ENCODE results near the gene EXOC7. TPM values are rescaled to one million over a fixed set of nuclear protein-coding genes. Genes with fewer than 3 reads are reported as not detected.

Gene EXOC7
- total RNA-seq, 1 experiment from 2014 or later, result 51.4 TPM

GRCh38 chr17:76040376-76040775 lies 63.2 kb downstream of the EXOC7 start:
- no peak for DNase-seq (ENCODE audit: low spot score)

DNA sequence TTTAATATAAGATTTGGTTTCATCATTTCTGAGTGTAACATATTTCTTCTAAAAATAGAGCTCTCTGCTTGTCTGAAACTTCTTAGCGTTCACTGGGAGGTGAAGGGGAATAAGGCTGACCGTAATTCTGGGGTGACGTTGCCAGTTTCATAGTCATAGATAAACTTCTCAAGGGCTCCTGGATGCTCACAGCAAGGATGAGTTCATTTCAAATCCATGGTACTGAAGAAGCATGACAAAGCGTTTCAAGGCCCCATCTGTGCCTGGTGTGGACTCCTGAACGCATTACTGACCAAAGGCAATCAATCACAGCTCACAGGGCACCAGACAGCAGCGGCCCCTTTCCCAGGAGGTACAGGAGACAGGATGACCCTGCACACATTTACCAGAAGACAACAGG lies 64.5 kb downstream of the EXOC7 start:
- DNase-seq (ENCODE audit: low spot score), result no peak

DNA sequence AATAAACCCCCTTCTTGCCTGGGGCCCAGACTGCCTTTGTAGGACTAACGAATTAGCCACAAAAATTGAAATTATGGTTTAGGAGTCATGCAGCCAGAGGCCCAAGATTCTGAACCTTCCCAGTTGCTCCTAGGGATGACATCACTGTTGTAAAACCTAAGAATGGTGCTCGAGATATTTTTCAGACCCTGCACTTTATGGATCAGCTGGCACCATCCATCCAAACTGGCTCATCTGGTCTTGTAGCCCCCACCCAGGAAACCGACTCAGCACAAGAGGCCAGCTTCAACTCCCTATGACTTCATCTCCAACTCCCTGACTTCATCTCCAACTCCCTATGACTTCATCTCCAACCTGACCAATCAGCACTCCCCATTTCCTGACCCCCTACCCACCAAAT lies 65.5 kb downstream of the EXOC7 start:
- no peak for DNase-seq (ENCODE audit: low spot score)

GRCh38 chr17:76036497-76037261 lies 66.9 kb downstream of the EXOC7 start:
- DNase-seq (ENCODE audit: low spot score), result no peak

GRCh38 chr17:76034428-76035350 lies 68.9 kb downstream of the EXOC7 start:
- no peak for DNase-seq (ENCODE audit: low spot score)

DNA sequence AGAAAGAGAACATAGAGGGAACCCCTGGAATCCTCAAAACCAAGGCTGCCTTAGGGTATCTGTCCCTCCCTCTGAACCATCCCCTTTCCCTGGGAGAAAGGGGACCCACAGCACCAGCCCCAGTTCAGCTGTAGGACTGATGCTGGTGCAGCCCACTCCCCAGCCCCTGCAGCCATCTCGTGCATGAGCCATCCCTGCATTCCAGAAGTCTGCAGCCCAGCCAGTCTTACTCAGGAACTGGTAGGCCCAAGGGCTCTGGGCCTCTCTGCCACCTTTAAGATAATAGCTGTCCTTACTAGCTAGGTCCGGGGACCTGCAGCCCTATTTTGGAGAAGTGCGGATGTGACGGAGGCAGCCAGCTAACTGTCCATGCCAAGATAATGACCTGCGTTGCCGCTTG lies 70.4 kb downstream of the EXOC7 start:
- no peak for DNase-seq (ENCODE audit: low spot score)

DNA sequence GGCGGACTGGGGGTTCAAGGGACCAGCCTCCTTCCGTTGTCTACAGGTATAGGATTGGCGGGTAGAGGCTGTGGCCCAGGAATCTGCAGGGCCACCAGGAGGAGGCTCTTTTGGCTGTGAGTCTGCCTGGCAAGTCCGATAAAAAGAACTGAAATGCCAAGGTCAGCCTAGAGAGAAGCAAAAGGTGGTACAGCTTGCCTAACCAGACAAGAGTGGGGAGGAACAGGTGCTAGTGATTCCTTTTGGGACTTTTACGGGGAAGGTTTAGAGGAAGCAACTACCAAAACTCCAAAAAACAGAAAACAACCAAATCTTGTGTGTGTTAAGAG lies 70.8 kb downstream of the EXOC7 start:
- no peak for DNase-seq (ENCODE audit: low spot score)

DNA sequence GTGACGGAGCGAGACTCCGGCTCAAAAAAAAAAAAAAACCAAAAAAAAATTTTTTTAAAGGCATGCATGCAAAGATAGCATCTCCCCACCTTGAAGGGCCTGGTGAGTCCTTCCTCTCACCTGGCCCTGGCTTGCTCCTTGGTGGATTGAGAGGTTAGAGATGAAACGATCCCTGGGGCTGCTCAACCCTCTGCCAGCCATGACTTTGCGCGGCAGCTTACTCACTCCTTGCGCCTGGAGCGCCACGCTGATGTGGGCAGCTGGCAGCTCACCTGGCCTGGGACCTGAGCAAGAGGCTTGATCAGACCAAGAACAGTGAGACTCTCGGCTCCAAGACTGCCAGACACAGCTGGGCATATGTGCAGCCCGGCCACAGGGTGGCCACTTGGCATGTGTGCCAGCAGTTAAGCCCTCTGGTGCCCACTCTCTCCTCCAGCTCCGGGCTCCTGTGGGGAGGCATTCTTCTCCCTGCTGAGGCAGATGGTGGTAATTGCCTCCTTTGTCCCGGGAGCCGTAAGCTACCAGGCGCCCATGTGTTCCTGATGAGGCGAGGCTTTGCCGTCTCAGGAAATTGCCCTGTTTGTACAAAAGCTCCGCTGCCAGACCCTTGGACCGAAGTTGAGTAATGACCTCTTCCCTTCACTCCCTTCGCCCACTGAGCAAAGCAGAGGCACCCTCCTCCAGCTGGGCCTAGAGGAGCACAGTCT lies 71.4 kb downstream of the EXOC7 start:
- no peak for DNase-seq (ENCODE audit: low spot score)

Other genes with a start within 250 kb of the EXOC7 start
- gene WBP2, start 248.5 kb downstream of the EXOC7 start, total RNA-seq (2014; rRNA removed; shearing (Covaris generic)), result 14.8 and 26.3 TPM in 2 replicates
- gene TRIM47, start 225.2 kb downstream of the EXOC7 start, total RNA-seq (2014; rRNA removed; shearing (Covaris generic)), result 12.9 and 13.5 TPM in 2 replicates
- gene TRIM65, start 206.8 kb downstream of the EXOC7 start, total RNA-seq (2014; rRNA removed; shearing (Covaris generic)), result 8.4 and 10.5 TPM in 2 replicates
- 39.1 and 54.0 TPM in 2 replicates for gene MRPL38, start 198.9 kb downstream of the EXOC7 start, total RNA-seq (2014; rRNA removed; shearing (Covaris generic))
- gene FBF1, start 162.7 kb downstream of the EXOC7 start, total RNA-seq (2014; rRNA removed; shearing (Covaris generic)), result 11.2 and 11.8 TPM in 2 replicates
- gene ACOX1, start 124.6 kb downstream of the EXOC7 start, total RNA-seq (2014; rRNA removed; shearing (Covaris generic)), result 30.0 and 31.5 TPM in 2 replicates
- 18.1 and 28.2 TPM in 2 replicates for gene TEN1, start 124.5 kb downstream of the EXOC7 start, total RNA-seq (2014; rRNA removed; shearing (Covaris generic))
- 0.49 and 1.9 TPM in 2 replicates for gene CDK3, start 102.9 kb downstream of the EXOC7 start, total RNA-seq (2014; rRNA removed; shearing (Covaris generic))
- gene EVPL, start 76.5 kb downstream of the EXOC7 start, total RNA-seq (2014; rRNA removed; shearing (Covaris generic)), result not detected in 2 replicates
- gene SRP68, start 31.3 kb downstream of the EXOC7 start, total RNA-seq (2014; rRNA removed; shearing (Covaris generic)), result 37.3 and 39.7 TPM in 2 replicates
- gene GALR2, start 29.0 kb downstream of the EXOC7 start, total RNA-seq (2014; rRNA removed; shearing (Covaris generic)), result 0.14 TPM in 1 of 2 replicates, not detected in the other
- not detected in 2 replicates for gene ZACN, start 24.6 kb downstream of the EXOC7 start, total RNA-seq (2014; rRNA removed; shearing (Covaris generic))
- not detected in 2 replicates for gene FOXJ1, start 37.5 kb upstream of the EXOC7 start, total RNA-seq (2014; rRNA removed; shearing (Covaris generic))
- 6.8 and 7.8 TPM in 2 replicates for gene RNF157, start 136.7 kb upstream of the EXOC7 start, total RNA-seq (2014; rRNA removed; shearing (Covaris generic))
- gene UBALD2, start 161.6 kb upstream of the EXOC7 start, total RNA-seq (2014; rRNA removed; shearing (Covaris generic)), result 3.9 and 7.7 TPM in 2 replicates
- 2.3 and 2.4 TPM in 2 replicates for gene QRICH2, start 204.5 kb upstream of the EXOC7 start, total RNA-seq (2014; rRNA removed; shearing (Covaris generic))

All from H4 (cell line).